Measurements from ENCODE around the gene PPP1R37. TPM values are rescaled to one million over a fixed set of nuclear protein-coding genes. Genes with fewer than 3 reads are reported as not detected.
A peak's percentile ranks its signal among the peaks of the same experiment; 100 is the strongest.

The PPP1R37 gene
- total RNA-seq, 4 donors from 2014 or later: 37.4 to 55.2 (median 52.1) TPM

DNA sequence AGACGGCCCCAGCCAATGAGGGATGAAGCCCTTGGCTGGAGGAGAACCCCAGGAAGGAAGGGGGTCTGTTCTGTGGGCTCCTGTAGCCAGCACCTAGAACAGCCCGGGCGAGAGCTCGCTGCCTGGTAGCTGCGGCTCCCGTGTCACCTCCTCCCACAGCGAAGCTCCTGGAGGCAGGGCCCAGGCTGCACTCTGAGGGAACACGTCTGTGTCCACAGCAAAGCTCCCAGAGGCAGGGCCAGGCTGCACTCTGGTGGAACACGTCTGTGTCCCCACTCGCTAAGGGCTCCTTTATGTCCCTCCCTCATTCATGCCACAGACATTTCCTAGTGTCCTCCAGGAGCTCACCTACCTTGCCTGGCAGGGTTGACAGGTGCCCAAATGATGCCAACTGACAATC lies 76.6 kb downstream of the PPP1R37 start:
- intact Hi-C loops (cut with DNase I; ENCODE audit: low total_unique reads): no loop called here

DNA sequence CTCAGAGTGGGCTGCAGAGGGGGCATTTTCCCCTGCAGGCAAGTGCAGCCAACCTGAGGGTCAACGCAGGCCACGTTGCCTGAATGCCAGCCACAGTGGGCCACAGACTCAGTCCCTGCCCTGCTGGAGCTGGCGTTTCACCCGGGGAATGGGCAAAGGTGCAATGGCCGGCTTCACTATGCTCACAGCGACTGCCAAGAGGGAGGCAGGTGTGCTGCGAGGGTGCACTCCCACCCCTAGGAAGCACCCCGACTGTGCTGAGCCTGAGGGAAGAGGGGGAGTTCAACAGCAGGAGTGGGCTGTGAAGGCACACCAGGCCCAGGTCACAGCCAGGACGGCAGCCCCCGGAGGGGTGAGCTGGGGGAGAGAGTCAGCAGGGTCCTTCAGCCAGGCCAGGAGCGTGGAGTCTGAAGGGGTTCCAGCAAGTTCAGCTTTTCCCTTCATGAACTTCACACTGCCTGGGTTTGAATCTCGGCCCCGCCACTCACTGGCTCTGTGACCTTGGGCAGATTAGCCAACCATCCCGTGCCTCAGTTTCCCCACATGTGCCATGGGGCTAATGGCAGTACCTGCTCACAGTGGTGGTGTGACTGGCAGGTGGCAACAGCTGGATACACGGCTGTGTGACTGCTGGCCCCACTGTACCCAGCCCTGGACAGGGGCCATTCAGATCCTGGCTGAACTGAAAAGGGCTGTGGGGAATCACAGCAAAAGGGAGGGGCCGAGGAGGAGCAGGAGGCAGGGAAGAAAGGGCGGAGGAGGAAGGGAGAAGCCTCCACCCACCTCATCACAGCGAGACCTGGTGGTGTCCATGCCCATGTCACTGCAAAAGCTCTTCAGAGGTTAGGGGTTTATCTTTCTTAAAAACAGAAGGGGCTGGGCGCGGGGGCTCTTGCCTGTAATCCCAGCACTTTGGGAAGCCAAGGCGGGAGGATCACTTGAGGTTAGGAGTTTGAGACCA lies 77.4 kb downstream of the PPP1R37 start:
- no peak overlapping the region for H3K4me3 ChIP-seq (ENCODE audit: low read depth, poor library complexity, severe bottlenecking)
- TF ChIP-seq POLR2A (IDR thresholded peaks at IDR 0.05): no peak
- TF ChIP-seq, protein P1, sequence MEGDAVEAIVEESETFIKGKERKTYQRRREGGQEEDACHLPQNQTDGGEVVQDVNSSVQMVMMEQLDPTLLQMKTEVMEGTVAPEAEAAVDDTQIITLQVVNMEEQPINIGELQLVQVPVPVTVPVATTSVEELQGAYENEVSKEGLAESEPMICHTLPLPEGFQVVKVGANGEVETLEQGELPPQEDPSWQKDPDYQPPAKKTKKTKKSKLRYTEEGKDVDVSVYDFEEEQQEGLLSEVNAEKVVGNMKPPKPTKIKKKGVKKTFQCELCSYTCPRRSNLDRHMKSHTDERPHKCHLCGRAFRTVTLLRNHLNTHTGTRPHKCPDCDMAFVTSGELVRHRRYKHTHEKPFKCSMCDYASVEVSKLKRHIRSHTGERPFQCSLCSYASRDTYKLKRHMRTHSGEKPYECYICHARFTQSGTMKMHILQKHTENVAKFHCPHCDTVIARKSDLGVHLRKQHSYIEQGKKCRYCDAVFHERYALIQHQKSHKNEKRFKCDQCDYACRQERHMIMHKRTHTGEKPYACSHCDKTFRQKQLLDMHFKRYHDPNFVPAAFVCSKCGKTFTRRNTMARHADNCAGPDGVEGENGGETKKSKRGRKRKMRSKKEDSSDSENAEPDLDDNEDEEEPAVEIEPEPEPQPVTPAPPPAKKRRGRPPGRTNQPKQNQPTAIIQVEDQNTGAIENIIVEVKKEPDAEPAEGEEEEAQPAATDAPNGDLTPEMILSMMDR (IDR thresholded peaks at IDR 0.05): no peak
- DNase-seq (ENCODE audit: low spot score in 2 of 2): no peak
- intact Hi-C loops (cut with DNase I; ENCODE audit: low total_unique reads): no loop called here
- WGBS, 2 donors: 71 to 75% methylated on average over 15 to 21 of the region's 21 CpGs

More for the DNA sequence above, 76.6 kb downstream of the PPP1R37 start:
- no peak for DNase-seq (ENCODE audit: low spot score in 2 of 2)
- no peak for TF ChIP-seq POLR2A (IDR thresholded peaks at IDR 0.05)
- TF ChIP-seq, protein P1 (IDR thresholded peaks at IDR 0.05): no peak
- WGBS, 2 donors: 87 to 91% methylated on average over 10 of the region's 10 CpGs
- H3K4me3 ChIP-seq (ENCODE audit: low read depth, poor library complexity, severe bottlenecking): no peak overlapping the region

DNA sequence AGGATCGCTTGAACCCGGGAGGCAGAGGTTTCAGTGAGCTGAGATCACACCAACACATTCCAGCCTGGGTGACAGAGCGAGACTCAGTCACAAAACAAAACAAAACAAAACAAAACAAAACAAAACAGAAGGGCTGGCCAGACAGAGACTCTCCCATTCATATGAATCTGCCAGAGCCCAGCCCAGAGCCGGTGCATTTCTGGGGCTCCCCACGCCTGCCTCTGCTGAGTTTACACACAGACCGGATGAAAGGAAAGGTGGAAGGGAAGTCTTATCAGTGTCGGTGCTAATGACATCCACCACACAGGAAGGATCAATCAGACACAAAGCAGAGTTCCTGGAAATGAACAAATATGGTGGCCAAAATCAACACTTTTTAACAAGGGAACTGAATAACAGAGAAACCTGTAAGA lies 78.2 kb downstream of the PPP1R37 start:
- intact Hi-C loops (cut with DNase I; ENCODE audit: low total_unique reads): no loop called here
- DNase-seq (ENCODE audit: low spot score in 2 of 2): no peak
- no peak for TF ChIP-seq POLR2A (IDR thresholded peaks at IDR 0.05)
- TF ChIP-seq, protein P1 (IDR thresholded peaks at IDR 0.05): no peak
- H3K4me3 ChIP-seq (ENCODE audit: low read depth, poor library complexity, severe bottlenecking): no peak overlapping the region
- WGBS, 2 donors: 39 to 55% methylated on average over 7 of the region's 7 CpGs

DNA sequence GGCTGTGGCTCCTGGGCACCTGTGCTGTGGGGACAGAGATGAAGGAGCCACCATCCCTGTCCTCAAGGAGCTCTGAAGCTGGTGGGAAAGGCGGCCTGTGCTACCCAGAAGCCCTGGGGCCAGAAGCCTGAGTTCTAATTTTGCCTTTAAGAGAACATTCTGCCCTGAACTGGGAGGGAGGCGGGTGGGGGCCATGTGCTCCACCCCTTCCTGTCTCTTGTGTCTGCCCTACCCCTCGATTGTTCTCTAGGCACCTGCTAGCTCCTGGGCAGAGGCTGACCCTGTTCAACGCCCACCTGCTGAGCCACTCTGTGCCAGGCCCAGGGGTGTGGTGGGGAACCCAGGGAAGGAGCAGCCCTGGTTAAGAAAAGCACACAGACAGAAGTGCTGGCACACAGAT lies 79.2 kb downstream of the PPP1R37 start:
- intact Hi-C loops (cut with DNase I; ENCODE audit: low total_unique reads): no loop called here
- no peak overlapping the region for H3K4me3 ChIP-seq (ENCODE audit: low read depth, poor library complexity, severe bottlenecking)
- TF ChIP-seq, protein P1 (IDR thresholded peaks at IDR 0.05): no peak
- TF ChIP-seq POLR2A (IDR thresholded peaks at IDR 0.05): no peak
- peak in 1 of 2 donors; percentile 82 for DNase-seq (ENCODE audit: low spot score in 2 of 2)
- WGBS, 2 donors: 42 to 48% methylated on average over 4 of the region's 4 CpGs

DNA sequence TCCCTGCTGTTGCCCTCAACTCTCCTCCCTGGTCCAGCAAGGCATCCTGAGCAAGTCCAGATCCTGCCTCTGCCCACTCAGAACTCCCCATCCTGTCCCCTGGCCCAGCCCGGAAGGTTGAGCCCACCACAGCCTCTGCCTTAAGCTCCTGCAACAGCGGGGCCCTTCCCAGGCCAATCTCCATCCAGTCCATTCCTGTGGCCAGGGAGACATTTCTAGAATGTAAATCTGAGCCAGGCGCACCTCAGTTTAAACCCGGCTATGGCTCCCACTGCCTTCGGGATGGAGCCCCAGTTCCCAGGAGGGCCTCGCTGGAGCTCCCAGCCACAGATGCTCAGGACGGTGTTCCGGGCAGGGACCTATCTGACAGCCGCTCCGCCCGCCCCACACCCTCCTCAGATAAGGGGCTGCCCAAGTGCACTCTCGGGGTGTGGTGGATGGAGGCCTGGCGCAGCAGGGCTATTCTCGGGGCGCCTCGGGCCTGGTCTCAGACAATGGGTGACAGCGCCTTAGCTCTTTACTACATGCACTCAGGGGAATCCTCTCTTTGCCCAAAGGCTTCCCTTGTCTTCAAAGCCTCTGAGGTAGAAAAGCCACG lies 79.7 kb downstream of the PPP1R37 start:
- DNase-seq (ENCODE audit: low spot score in 2 of 2): no peak

More for the DNA sequence above, 79.7 kb downstream of the PPP1R37 start:
- TF ChIP-seq POLR2A (IDR thresholded peaks at IDR 0.05): no peak
- TF ChIP-seq, protein P1 (IDR thresholded peaks at IDR 0.05): no peak
- intact Hi-C loops (cut with DNase I; ENCODE audit: low total_unique reads): no loop called here
- WGBS, 2 donors: 82 to 86% methylated on average over 13 to 17 of the region's 18 CpGs
- H3K4me3 ChIP-seq (ENCODE audit: low read depth, poor library complexity, severe bottlenecking): no peak overlapping the region

All from lower leg skin (tissue), 4 donors.